Activated CD4-positive, alpha-beta T cell treated with anti-CD3 and anti-CD28 coated beads, Interleukin-2, amount 50 U/mL, for 48 hours (primary cell): ENCODE data around the gene DTHD1.

Experiments used
- DNase-seq, 2 experiments: peaks; one replicate each; pipeline ENCODE4 v3.0.0-alpha.2; 2020

The DTHD1 gene

DNA sequence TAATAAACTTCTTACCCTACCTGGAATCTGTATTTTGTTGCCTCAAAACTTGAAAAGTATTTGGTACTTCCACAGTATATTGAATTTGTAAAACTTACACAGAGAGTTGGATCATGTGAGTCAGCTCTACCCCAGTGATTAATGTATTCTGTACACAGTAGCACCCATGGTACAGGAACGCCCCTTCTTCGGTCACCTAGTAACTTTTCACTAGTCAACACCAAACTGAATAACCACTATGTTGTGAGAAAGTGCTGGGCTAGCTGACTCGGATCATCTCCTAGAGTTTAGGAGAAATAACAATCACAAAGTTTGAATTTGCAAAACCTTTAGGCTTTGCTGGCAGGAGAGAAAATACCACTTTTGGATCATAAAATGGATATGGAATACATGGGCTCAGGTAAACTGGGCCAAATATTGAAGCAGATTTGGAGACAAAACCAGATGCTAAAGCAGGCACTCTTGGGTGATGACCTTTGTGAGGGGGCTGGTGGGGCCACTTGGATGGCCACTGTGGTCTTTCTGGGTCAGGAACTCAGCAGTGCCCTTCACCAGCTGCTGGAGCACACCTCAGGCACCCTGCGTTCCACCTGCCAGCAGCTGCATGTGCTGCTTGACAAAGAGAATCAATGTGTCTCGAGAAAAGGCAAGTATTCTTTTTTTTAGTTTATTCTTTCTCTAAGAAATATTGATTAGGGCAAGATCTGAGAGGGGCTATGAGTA lies at the start of gene DTHD1:
Gene DTHD1, plus strand, starts transcription at position 233 of the 723 bp plus-strand sequence. Its CDS starts 143 bp downstream, at position 376.
- DNase-seq = peak; percentile 28 to 42

DNA sequence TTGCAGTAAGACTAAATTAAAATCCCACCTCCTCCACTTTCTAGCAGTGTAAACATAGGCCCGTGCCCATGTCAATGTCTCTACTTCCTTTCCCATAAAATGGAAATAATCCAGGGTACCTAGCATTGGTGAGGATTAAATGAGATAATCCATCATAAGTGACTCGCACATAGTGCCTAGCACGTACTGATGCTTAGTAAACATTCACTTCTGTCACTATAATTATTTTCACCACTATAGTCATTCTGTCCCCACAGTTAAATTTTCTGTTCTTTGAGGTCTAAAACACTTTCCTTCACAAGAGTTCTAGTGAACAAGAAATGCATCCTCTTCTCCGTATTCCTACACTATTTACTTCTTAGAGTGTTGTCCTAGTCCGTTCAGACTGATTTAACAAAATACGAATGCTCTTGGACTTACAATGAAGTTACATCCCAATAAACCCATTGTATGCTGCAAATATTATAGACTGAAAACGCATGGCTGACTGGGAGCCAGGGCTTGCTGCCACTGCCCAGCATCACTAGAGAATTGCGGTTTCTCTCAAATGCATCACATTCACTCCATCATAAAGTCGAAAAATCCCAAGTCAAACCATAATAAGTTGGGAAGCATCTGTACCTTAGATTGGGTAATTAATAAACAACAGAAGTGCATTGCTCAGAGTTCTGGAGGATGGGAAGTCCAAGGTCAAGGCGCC lies 47.7 kb upstream of the DTHD1 start:
- DNase-seq = no peak

- no peak for DNase-seq
These were observed 46.1 kb upstream of the DTHD1 start for GRCh38 chr4:36235306-36235705.

DNA sequence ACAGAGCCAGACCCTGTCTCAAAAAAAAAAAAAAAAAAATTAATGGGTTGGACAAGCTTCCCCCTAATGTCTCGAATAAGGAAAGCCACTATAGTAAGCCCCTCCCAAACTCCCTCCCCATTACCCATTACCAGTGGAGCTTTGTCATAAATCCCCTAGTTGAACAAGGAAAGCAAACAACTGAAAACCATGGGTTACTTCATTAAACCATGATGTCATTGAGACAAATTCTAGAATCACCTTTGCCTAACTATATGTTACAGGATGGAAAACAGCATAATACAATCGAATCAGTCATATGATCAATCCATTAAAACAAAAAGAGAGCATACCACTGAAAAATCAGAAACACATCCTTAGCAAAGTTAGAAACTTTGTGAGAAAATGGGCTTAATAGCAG lies 45.3 kb upstream of the DTHD1 start:
- no peak for DNase-seq

DNA sequence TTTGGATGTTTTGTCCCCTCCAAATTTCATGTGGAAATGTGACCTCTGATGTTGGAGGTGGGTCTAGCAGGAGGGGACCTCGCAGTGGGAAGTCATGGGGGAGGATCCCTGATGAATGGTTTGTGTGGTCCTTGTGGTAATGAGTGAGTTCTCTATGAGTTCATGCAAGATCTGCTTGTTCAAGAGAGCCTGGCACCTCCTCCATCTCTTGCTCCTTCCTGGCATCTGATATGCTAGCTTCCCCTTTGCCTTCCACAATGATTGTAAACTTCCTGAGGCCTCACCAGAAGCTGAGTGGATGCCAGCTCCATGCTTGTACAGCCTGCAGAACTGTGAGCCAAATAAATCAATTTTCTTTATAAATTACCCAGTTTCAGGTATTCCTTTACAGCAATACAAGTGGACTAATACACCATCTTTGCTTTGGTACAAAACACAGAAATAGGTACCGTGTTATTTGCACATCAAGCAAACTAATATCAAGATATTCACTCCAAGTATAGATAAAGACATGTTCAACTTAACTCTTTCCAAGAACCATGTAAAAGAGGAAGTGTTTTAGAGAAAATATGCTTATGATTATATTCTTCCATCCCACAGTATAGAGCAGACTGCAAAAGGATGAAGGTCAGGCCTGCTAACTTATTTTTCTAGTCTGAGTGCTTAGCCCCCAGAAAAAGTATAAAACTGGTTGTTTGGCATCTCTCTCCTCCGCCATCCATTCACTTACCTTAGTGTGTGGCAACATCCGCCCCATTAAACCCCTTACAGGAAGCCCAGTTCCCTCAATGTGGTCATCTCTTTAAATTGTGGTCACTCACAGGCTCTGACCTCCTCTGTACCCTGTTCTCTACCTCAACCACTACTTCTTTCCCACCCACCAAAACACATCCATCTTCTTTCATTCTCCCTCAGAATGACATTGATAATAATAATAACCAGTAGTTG lies 43.8 kb upstream of the DTHD1 start:
- DNase-seq = no peak

- no peak for DNase-seq
These were observed 39.6 kb upstream of the DTHD1 start for GRCh38 chr4:36241771-36242170.

- DNase-seq = no peak
These were observed 38.6 kb upstream of the DTHD1 start for GRCh38 chr4:36242629-36243354.

- DNase-seq = peak; percentile 57 to 71
These were observed 37.8 kb upstream of the DTHD1 start for GRCh38 chr4:36243355-36244256.

DNA sequence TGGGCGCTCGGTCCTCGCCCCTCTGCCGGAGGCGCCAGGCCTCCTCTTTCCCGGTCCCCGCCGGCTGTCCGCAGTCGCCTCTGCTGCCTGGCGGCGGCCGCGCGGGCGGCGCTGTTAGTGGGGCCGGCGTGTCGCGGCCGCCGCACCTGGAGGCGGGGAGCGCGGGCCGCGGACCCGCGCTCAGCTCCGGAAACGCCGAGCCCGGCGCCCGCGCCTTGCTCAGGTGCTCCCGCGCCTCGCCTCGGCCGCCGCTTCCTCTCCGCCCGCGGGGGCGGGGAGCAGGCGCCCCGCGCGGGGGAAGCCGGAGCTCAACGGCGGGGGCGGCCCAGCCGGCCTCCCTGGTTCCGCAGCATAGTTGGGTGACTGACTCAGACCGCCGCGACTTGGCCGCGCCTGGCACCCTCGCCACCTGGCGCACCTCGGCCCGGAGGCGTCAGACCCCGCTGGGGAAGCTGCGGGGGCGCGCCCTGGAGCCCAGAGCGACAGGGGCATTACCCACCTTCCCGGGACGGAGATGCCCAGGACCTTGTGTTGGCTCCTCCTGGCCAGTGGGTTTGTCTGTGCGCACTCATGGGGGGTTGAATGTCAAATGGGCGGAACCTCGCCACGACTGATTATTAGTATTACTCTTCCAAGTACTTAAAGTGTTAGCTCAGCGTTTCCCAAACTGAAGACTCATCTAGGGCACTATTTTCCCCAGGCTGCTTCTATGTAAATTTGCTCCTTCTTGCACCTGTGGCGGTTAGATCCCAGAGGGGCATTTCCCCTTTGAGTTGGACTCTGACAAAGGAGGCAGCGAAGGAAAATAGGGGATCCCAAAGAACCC lies 36.9 kb upstream of the DTHD1 start, which contains the start of gene ARAP2:
Gene ARAP2, minus strand, starts transcription at position 258 of the 826 bp plus-strand sequence. CDS start 15,028 bp downstream, outside the sequence.
- DNase-seq = peak; percentile 65 to 72

- DNase-seq = no peak
These were observed 31.8 kb upstream of the DTHD1 start for GRCh38 chr4:36249610-36250009.

DNA sequence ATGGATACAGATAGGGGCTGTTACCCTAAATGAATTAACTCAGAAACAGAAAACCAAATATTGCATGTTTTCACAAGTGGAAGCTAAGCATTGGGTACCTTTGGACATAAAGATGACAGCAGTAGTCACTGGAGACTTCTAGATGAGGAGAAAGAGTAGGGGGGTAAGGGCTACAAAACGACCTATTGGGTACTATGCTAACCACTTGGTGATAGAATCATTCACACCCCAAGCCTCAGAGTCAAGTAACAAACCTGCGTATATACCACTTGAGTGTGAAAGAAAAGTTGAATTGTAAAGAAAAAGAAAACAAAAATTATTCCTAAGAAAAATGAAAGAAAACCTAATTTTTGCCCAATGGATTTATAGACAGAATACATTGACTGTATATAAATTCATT lies 29.4 kb upstream of the DTHD1 start:
- no peak for DNase-seq

DNA sequence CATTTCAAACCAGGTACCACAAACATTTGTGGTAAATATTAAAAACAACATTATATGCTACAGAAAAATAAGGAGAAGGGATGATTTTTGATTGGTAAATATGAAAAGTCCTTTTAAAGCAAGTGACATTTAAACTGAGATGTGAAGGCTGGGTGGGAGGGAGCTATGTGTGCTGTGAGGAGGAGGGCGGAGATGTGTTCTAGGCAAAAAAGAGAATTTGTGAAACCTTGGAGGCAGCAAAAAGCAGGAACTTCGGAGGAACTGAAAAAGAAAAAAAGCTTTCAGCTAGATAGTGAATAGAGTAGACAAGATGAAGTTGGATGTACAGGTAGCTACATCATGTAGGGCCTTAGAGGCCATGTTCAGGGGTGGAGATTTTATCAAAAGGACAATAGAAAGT lies 27.0 kb upstream of the DTHD1 start:
- DNase-seq = no peak

- DNase-seq = peak in 1 of 2 experiments; percentile 49
These were observed 25.8 kb upstream of the DTHD1 start for GRCh38 chr4:36255577-36255976.

- DNase-seq = peak in 1 of 2 experiments; percentile 29
These were observed 25.0 kb upstream of the DTHD1 start for GRCh38 chr4:36256398-36256891.

DNA sequence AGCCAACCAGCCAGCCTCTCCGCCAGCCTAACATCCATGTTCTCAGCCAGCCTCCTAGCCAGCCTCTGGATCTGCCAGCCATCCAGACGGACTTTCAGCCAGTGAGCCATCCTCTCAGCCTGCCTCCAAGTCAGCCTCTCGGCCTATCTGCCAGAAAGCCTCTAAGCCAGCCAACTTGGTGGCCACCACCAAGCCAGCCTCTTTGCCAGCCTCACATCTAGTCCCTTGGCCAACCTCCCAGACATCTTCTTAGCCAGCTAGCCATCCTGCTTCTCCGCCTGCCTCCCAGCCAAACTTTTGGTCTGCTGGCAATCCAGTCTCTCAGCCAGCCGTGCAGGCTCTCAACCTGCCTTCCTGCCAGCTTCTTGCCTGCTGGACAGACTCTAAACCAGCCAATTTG lies 20.7 kb upstream of the DTHD1 start:
- DNase-seq = no peak

- DNase-seq = no peak
These were observed 17.1 kb upstream of the DTHD1 start for GRCh38 chr4:36264207-36264826.

DNA sequence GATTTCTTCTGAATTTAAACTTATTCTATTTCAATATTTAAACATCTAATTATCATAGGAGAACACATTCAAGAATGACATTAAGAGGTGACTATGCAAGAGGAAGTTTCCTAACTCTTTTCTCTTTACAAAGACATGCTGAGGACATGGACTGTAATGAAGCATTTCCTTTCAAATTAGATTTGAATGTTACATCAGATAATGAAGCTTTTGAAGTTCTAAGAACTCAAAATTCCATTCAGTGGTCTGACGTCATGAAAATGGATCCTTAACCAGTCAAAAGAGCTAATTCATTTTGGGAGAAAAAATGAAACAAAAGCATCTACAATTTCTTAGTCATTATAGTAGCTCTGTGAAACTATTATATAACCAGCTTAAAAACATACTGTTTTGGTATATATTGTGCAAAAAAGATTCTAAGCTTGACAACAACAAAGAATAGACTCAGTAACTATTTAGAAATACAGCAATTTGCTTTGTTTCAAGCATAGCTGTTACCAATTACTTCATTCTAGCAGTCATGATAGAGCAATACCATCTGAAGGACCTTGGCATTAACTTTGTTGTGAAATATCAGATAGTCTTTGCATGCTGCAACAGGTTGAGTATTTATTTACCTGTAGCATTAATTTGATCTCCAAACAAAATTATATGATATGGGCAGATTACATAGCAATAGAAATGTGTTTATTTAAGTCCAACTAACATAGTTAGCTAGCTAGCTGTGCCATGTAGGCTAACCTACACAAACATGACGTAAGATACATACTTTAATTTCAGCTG lies 13.7 kb upstream of the DTHD1 start:
- DNase-seq = no peak

DNA sequence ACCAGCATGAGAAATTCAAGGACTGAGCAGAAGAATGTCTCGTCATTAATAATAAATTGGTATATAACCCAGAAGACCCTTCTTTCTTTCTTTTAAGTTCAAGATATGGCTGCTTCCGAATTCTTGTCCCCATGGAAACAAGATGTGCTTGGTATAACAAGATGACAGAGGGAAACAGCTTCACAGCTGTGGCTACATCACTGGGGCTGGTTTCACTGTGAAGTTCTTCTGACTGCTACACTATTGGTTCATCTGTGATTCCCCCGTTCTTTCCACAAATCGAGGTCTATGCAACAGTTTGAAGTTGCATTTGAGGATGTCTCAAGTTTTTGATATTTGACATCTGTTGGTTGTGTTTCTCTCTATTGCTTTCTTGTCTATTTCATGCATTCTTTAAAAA lies 12.3 kb upstream of the DTHD1 start:
- DNase-seq = no peak
